ENCODE data around the gene HMCES. TPM values are rescaled to one million over a fixed set of nuclear protein-coding genes. Genes with fewer than 3 reads are reported as not detected.

The HMCES gene
- total and polyA plus RNA-seq, 2 experiments from 2014 or later: 20.1 to 34.3 TPM

- 92% methylated on average over 11 of the region's 12 CpGs for WGBS (ENCODE audit: low lambda C conversion rate, missing lambda C conversion rate)
- Histone ChIP-seq H3K36me3 (replicated peaks; ENCODE audit: insufficient read depth, low read depth) (no peaks in the 10 kb centered on the region), H4K20me1 (ENCODE audit: insufficient read depth, poor library complexity, severe bottlenecking) (peaks cover 17% of the 10 kb centered on the region), H3K27ac (no peak overlapping the region), H3K27me3 (no peaks in the 10 kb centered on the region), H2AFZ (no peak overlapping the region), H3K79me2 (peaks cover 41% of the 10 kb centered on the region), H3K4me3 (no peak overlapping the region), H3K4me2 (no peak overlapping the region), H3K9me3 (ENCODE audit: low read depth) (no peaks in the 10 kb centered on the region), H3K9me2 (replicated peaks; ENCODE audit: insufficient read depth) (no peaks in the 10 kb centered on the region), H3K4me1 (ENCODE audit: insufficient read depth) (no peaks in the 10 kb centered on the region)
- no peak for DNase-seq (ENCODE audit: low spot score)
- no peak for TF ChIP-seq CTCF (IDR thresholded peaks at IDR 0.05; ENCODE audit: poor library complexity)
- TF ChIP-seq EZH2 (IDR thresholded peaks at IDR 0.05; ENCODE audit: borderline replicate concordance): no peak
- no peak for TF ChIP-seq EZH2phosphoT487 (IDR thresholded peaks at IDR 0.05; ENCODE audit: low read depth, severe bottlenecking, unreplicated experiment)
Measured at GRCh38 chr3:129254536-129255230, 24.0 kb upstream of the HMCES start.

- no peaks in the 10 kb centered on the region for H3K9me2 ChIP-seq (replicated peaks; ENCODE audit: insufficient read depth)
- no peak for TF ChIP-seq EZH2phosphoT487 (IDR thresholded peaks at IDR 0.05; ENCODE audit: low read depth, severe bottlenecking, unreplicated experiment)
- TF ChIP-seq CTCF (IDR thresholded peaks at IDR 0.05; ENCODE audit: poor library complexity): no peak
- no peak for TF ChIP-seq EZH2 (IDR thresholded peaks at IDR 0.05; ENCODE audit: borderline replicate concordance)
- H4K20me1 ChIP-seq (ENCODE audit: insufficient read depth, poor library complexity, severe bottlenecking): peaks cover 13% of the 10 kb centered on the region
- H3K27ac ChIP-seq: no peak overlapping the region
- H3K9me3 ChIP-seq (ENCODE audit: low read depth): no peaks in the 10 kb centered on the region
- no peak overlapping the region for H2AFZ ChIP-seq
- H3K4me1 ChIP-seq (ENCODE audit: insufficient read depth): no peaks in the 10 kb centered on the region
- no peaks in the 10 kb centered on the region for H3K36me3 ChIP-seq (replicated peaks; ENCODE audit: insufficient read depth, low read depth)
- H3K4me3 ChIP-seq: no peak overlapping the region
- DNase-seq (ENCODE audit: low spot score): no peak
- no peaks in the 10 kb centered on the region for H3K27me3 ChIP-seq
- WGBS (ENCODE audit: low lambda C conversion rate, missing lambda C conversion rate): 94% methylated on average over 6 of the region's 6 CpGs
- peaks cover 30% of the 10 kb centered on the region for H3K79me2 ChIP-seq
- no peak overlapping the region for H3K4me2 ChIP-seq
Measured at GRCh38 chr3:129256270-129256669, 22.4 kb upstream of the HMCES start.

- Histone ChIP-seq H4K20me1 (ENCODE audit: insufficient read depth, poor library complexity, severe bottlenecking) (peaks cover 6% of the 10 kb centered on the region), H3K9me2 (replicated peaks; ENCODE audit: insufficient read depth) (no peaks in the 10 kb centered on the region), H3K4me3 (no peak overlapping the region), H3K4me2 (no peak overlapping the region), H2AFZ (no peak overlapping the region), H3K27ac (no peak overlapping the region), H3K4me1 (ENCODE audit: insufficient read depth) (no peaks in the 10 kb centered on the region), H3K79me2 (peaks cover 18% of the 10 kb centered on the region), H3K27me3 (no peaks in the 10 kb centered on the region), H3K36me3 (replicated peaks; ENCODE audit: insufficient read depth, low read depth) (no peaks in the 10 kb centered on the region), H3K9me3 (ENCODE audit: low read depth) (no peaks in the 10 kb centered on the region)
- DNase-seq (ENCODE audit: low spot score): no peak
- 95% methylated on average over 11 of the region's 11 CpGs for WGBS (ENCODE audit: low lambda C conversion rate, missing lambda C conversion rate)
- TF ChIP-seq EZH2 (IDR thresholded peaks at IDR 0.05; ENCODE audit: borderline replicate concordance): no peak
- no peak for TF ChIP-seq EZH2phosphoT487 (IDR thresholded peaks at IDR 0.05; ENCODE audit: low read depth, severe bottlenecking, unreplicated experiment)
- no peak for TF ChIP-seq CTCF (IDR thresholded peaks at IDR 0.05; ENCODE audit: poor library complexity)
Measured at GRCh38 chr3:129257609-129258008, 21.1 kb upstream of the HMCES start.

All from hepatocyte (in vitro differentiated cells).